Measurements from ENCODE around the gene VDAC1.
"Not testable (repeated sequence)": the region's sequence is repeated elsewhere in the genome, so short reads cannot be mapped to it uniquely, and the experiment has no call there.

The VDAC1 gene

GRCh38 chr5:134004626-134005416 lies at the start of gene VDAC1:
VDAC1 (minus strand) TSS chr5:134004975; CDS start chr5:133993012, 11,963 bp downstream.
- DNase-seq: peak; percentile 94

GRCh38 chr5:134053840-134054338 lies 49.1 kb upstream of the VDAC1 start:
- peak; percentile 69 for DNase-seq

GRCh38 chr5:134053314-134053839 lies 48.6 kb upstream of the VDAC1 start:
- DNase-seq: no peak

GRCh38 chr5:134051305-134051704 lies 46.5 kb upstream of the VDAC1 start:
- DNase-seq: no peak

- no peak for DNase-seq
These were observed 44.1 kb upstream of the VDAC1 start for GRCh38 chr5:134048864-134049263.

- no peak for DNase-seq
These were observed 42.9 kb upstream of the VDAC1 start for GRCh38 chr5:134047687-134048056.

GRCh38 chr5:134046801-134047686 lies 42.3 kb upstream of the VDAC1 start:
- DNase-seq: peak; percentile 50

GRCh38 chr5:134046330-134046729 lies 41.6 kb upstream of the VDAC1 start:
- DNase-seq: no peak

- no peak for DNase-seq
These were observed 39.3 kb upstream of the VDAC1 start for GRCh38 chr5:134043793-134044792.

- DNase-seq: no peak
These were observed 37.0 kb upstream of the VDAC1 start for GRCh38 chr5:134041570-134042411.

- DNase-seq: no peak
These were observed 33.4 kb upstream of the VDAC1 start for GRCh38 chr5:134038138-134038537.

GRCh38 chr5:134037160-134037559 lies 32.4 kb upstream of the VDAC1 start:
- no peak for DNase-seq

GRCh38 chr5:134034326-134034725 lies 29.6 kb upstream of the VDAC1 start:
- DNase-seq: no peak

- DNase-seq: not testable (repeated sequence)
These were observed 25.7 kb upstream of the VDAC1 start for GRCh38 chr5:134030303-134030964.

- DNase-seq: no peak
These were observed 24.4 kb upstream of the VDAC1 start for GRCh38 chr5:134029156-134029555.

- DNase-seq: no peak
These were observed 23.7 kb upstream of the VDAC1 start for GRCh38 chr5:134028496-134028895.

- no peak for DNase-seq
These were observed 22.5 kb upstream of the VDAC1 start for GRCh38 chr5:134027288-134027615.

- DNase-seq: peak; percentile 83
These were observed 21.9 kb upstream of the VDAC1 start for GRCh38 chr5:134026521-134027287.

- DNase-seq: no peak
These were observed 21.0 kb upstream of the VDAC1 start for GRCh38 chr5:134025786-134026185.

- DNase-seq: no peak
These were observed 20.0 kb upstream of the VDAC1 start for GRCh38 chr5:134024811-134025210.

Data from eye (tissue), 1 donor.